GM23338 (cell line): Measurements from ENCODE around the gene GPC6.

ENCODE experiments used
- CREB1 ChIP-seq: fragments of 250-450 bp; sonication (Bioruptor Pico); IDR thresholded peaks from 2 replicates; pipeline ENCODE4 v1.5.0; 2020; ENCODE audit warnings: low read depth, mild to moderate bottlenecking, moderate library complexity
- EZH2 ChIP-seq: fragments of 200-600 bp; sonication (generic); IDR thresholded peaks from one replicate; pipeline ENCODE4 v1.8.0; 2017; ENCODE audit warnings: antibody characterized with exemption, mild to moderate bottlenecking, low read depth; ENCODE audit not compliant: unreplicated experiment
- EZH2phosphoT487 ChIP-seq: fragments of 200-600 bp; sonication (generic); IDR thresholded peaks from one replicate; pipeline ENCODE4 v1.8.1; 2018; ENCODE audit warnings: antibody characterized with exemption; ENCODE audit not compliant: unreplicated experiment
- JUNB ChIP-seq: IDR thresholded peaks from one replicate; pipeline ENCODE4 v1.6.1; 2016; ENCODE audit warnings: antibody characterized with exemption; ENCODE audit not compliant: unreplicated experiment
- NANOG ChIP-seq: IDR thresholded peaks from 2 replicates; pipeline ENCODE4 v1.6.1; 2016; ENCODE audit warnings: antibody characterized with exemption, borderline replicate concordance
- POLR2AphosphoS5 ChIP-seq: IDR thresholded peaks from 2 replicates; pipeline ENCODE4 v1.6.1; 2016; ENCODE audit warnings: antibody characterized with exemption, low read depth
- REST ChIP-seq: IDR thresholded peaks from one replicate; pipeline ENCODE4 v1.6.1; 2018; ENCODE audit warnings: antibody characterized with exemption; ENCODE audit not compliant: unreplicated experiment
- STAT1 ChIP-seq: IDR thresholded peaks from one replicate; pipeline ENCODE4 v1.6.1; 2016; ENCODE audit warnings: antibody characterized with exemption; ENCODE audit not compliant: unreplicated experiment
- ZNF114 ChIP-seq: fragments of 250-450 bp; sonication (Bioruptor Pico); IDR thresholded peaks from 2 replicates; pipeline ENCODE4 v1.5.0; 2020; ENCODE audit warnings: mild to moderate bottlenecking, moderate library complexity
- ZNF331 ChIP-seq: fragments of 250-450 bp; sonication (Bioruptor Pico); IDR thresholded peaks from 2 replicates; pipeline ENCODE4 v1.5.0; 2020; ENCODE audit warnings: low read depth, mild to moderate bottlenecking, moderate library complexity
- ZNF462 ChIP-seq: fragments of 250-450 bp; sonication (Bioruptor Pico); IDR thresholded peaks from 2 replicates; pipeline ENCODE4 v1.5.0; 2020; ENCODE audit warnings: mild to moderate bottlenecking, moderate library complexity
- TF ChIP-seq, protein P1 (sequence below), 2 experiments: fragments of 200-600 bp in 1 of 2; sonication (generic) in 1 of 2; conservative IDR thresholded peaks; 2 replicates each; pipeline versions ENCODE4 v1.5.1 to v1.6.1; 2016 to 2017; ENCODE audit warnings: antibody characterized with exemption in 2 of 2, low read depth in 2 of 2, mild to moderate bottlenecking in 2 of 2, moderate library complexity in 1 of 2
- TF ChIP-seq, protein P2 (sequence below): IDR thresholded peaks from 2 replicates; pipeline ENCODE4 v1.6.1; 2016; ENCODE audit warnings: antibody characterized with exemption

DNA sequence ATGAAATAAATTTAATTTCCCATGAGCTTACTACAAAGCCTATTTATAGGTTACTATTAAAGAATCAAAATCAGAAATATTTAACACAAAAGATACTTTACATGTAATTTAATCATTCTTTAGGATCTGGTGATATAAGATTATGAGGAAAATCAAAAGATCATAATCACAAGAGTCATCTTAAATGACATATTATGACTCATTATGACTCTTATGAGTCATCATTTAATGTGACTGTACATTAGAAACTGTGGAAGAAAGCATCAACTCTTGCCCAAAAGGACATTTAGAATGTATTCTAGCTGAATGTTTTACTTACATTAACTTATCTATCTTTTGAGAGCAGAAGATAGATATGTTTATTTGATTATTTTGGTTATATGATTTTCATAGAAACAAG is 794.2 kb downstream of the GPC6 start:
- TF ChIP-seq, protein P1, sequence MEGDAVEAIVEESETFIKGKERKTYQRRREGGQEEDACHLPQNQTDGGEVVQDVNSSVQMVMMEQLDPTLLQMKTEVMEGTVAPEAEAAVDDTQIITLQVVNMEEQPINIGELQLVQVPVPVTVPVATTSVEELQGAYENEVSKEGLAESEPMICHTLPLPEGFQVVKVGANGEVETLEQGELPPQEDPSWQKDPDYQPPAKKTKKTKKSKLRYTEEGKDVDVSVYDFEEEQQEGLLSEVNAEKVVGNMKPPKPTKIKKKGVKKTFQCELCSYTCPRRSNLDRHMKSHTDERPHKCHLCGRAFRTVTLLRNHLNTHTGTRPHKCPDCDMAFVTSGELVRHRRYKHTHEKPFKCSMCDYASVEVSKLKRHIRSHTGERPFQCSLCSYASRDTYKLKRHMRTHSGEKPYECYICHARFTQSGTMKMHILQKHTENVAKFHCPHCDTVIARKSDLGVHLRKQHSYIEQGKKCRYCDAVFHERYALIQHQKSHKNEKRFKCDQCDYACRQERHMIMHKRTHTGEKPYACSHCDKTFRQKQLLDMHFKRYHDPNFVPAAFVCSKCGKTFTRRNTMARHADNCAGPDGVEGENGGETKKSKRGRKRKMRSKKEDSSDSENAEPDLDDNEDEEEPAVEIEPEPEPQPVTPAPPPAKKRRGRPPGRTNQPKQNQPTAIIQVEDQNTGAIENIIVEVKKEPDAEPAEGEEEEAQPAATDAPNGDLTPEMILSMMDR (conservative IDR thresholded peaks at IDR 0.05; ENCODE audit: low read depth in 2 of 2), result no peak
- TF ChIP-seq EZH2phosphoT487, result no peak
- TF ChIP-seq ZNF114 (CRISPR knock-in tag), result no peak
- no peak for TF ChIP-seq REST
- TF ChIP-seq JUNB, result no peak
- no peak for TF ChIP-seq POLR2AphosphoS5
- TF ChIP-seq, protein P2, sequence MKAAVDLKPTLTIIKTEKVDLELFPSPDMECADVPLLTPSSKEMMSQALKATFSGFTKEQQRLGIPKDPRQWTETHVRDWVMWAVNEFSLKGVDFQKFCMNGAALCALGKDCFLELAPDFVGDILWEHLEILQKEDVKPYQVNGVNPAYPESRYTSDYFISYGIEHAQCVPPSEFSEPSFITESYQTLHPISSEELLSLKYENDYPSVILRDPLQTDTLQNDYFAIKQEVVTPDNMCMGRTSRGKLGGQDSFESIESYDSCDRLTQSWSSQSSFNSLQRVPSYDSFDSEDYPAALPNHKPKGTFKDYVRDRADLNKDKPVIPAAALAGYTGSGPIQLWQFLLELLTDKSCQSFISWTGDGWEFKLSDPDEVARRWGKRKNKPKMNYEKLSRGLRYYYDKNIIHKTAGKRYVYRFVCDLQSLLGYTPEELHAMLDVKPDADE, result no peak
- TF ChIP-seq EZH2, result no peak
- TF ChIP-seq CREB1 (CRISPR knock-in tag), result no peak
- no peak for TF ChIP-seq ZNF331 (CRISPR knock-in tag)
- no peak for TF ChIP-seq STAT1
- no peak for TF ChIP-seq NANOG
- no peak for TF ChIP-seq ZNF462 (CRISPR knock-in tag)
